ENCODE data around the gene PRPF6.

PRPF6 gene

GRCh38 chr20:64029293-64030117 lies 48.6 kb downstream of the PRPF6 start:
- Histone ChIP-seq H3K4me1 (ENCODE audit: control insufficient read depth, insufficient read depth, low read depth, low read length) (peaks cover under 1% of the 10 kb centered on the region), H2BK5ac (ENCODE audit: low read depth, low read length, poor library complexity, severe bottlenecking) (no peak overlapping the region), H2BK12ac (ENCODE audit: low read length in 2 of 2) (no peak overlapping the region), H2AFZ (ENCODE audit: low read depth, low read length) (no peak overlapping the region), H4K8ac (ENCODE audit: low read length) (no peak overlapping the region), H2BK120ac (ENCODE audit: low read depth, low read length) (no peak overlapping the region), H3K9me3 (ENCODE audit: control insufficient read depth, low read length) (no peaks in the 10 kb centered on the region), H3K18ac (ENCODE audit: low read depth in 1 of 2, low read length in 2 of 2) (no peak overlapping the region), H3K4me2 (ENCODE audit: low read length, poor library complexity, severe bottlenecking) (no peak overlapping the region), H3K4ac (ENCODE audit: low read depth in 1 of 2, low read length in 2 of 2) (no peak overlapping the region), H3K14ac (ENCODE audit: low read length in 2 of 2) (no peak overlapping the region), H3K79me1 (replicated peaks; ENCODE audit: low read length, poor library complexity, severe bottlenecking) (peaks cover 25% of the 10 kb centered on the region), H3K27ac (ENCODE audit: low read length, poor library complexity, severe bottlenecking) (no peak overlapping the region), H3K23ac (ENCODE audit: low read length in 2 of 2) (no peak overlapping the region), H3K9ac (ENCODE audit: low read length) (no peak overlapping the region), H2BK15ac (ENCODE audit: low read depth, poor library complexity, severe bottlenecking) (no peak overlapping the region), H3K4me3 (ENCODE audit: insufficient read depth in 1 of 2, low read depth in 1 of 2, low read length in 2 of 2) (no peak overlapping the region), H3K36me3 (ENCODE audit: control insufficient read depth in 1 of 2, insufficient read depth in 2 of 2, low read depth in 1 of 2, low read length in 2 of 2) (peaks cover 92% of the 10 kb centered on the region in 2 experiments), H3K27me3 (ENCODE audit: control insufficient read depth in 1 of 2, insufficient read depth in 1 of 2, low read length in 2 of 2) (no peaks in the 10 kb centered on the region), H2AK5ac (ENCODE audit: low read length, severe bottlenecking) (no peak overlapping the region), H4K91ac (ENCODE audit: low read length) (no peak overlapping the region)
- WGBS: 93% methylated on average over 38 of the region's 38 CpGs
- no peak for DNase-seq

- no peaks in the 10 kb centered on the region for H3K4me1 ChIP-seq (ENCODE audit: control insufficient read depth, insufficient read depth, low read depth, low read length)
- H2AK5ac ChIP-seq (ENCODE audit: low read length, severe bottlenecking): no peak overlapping the region
- no peak overlapping the region for H3K9ac ChIP-seq (ENCODE audit: low read length)
- peaks cover 16% of the 10 kb centered on the region for H3K79me1 ChIP-seq (replicated peaks; ENCODE audit: low read length, poor library complexity, severe bottlenecking)
- no peak overlapping the region for H4K91ac ChIP-seq (ENCODE audit: low read length)
- no peak overlapping the region for H2BK120ac ChIP-seq (ENCODE audit: low read depth, low read length)
- H2BK12ac ChIP-seq (ENCODE audit: low read length in 2 of 2): no peak overlapping the region
- H3K27me3 ChIP-seq (ENCODE audit: control insufficient read depth in 1 of 2, insufficient read depth in 1 of 2, low read length in 2 of 2): no peaks in the 10 kb centered on the region
- no peak overlapping the region for H3K4me2 ChIP-seq (ENCODE audit: low read length, poor library complexity, severe bottlenecking)
- no peak for DNase-seq
- no peak overlapping the region for H3K4me3 ChIP-seq (ENCODE audit: insufficient read depth in 1 of 2, low read depth in 1 of 2, low read length in 2 of 2)
- no peak overlapping the region for H3K14ac ChIP-seq (ENCODE audit: low read length in 2 of 2)
- H3K18ac ChIP-seq (ENCODE audit: low read depth in 1 of 2, low read length in 2 of 2): no peak overlapping the region
- no peak overlapping the region for H2AFZ ChIP-seq (ENCODE audit: low read depth, low read length)
- 94% methylated on average over 19 of the region's 20 CpGs for WGBS
- H3K9me3 ChIP-seq (ENCODE audit: control insufficient read depth, low read length): no peaks in the 10 kb centered on the region
- peaks cover 90 to 92% of the 10 kb centered on the region in 2 experiments for H3K36me3 ChIP-seq (ENCODE audit: control insufficient read depth in 1 of 2, insufficient read depth in 2 of 2, low read depth in 1 of 2, low read length in 2 of 2)
- H3K23ac ChIP-seq (ENCODE audit: low read length in 2 of 2): no peak overlapping the region
- H3K4ac ChIP-seq (ENCODE audit: low read depth in 1 of 2, low read length in 2 of 2): no peak overlapping the region
- H2BK15ac ChIP-seq (ENCODE audit: low read depth, poor library complexity, severe bottlenecking): no peak overlapping the region
- H2BK5ac ChIP-seq (ENCODE audit: low read depth, low read length, poor library complexity, severe bottlenecking): no peak overlapping the region
- H4K8ac ChIP-seq (ENCODE audit: low read length): no peak overlapping the region
- H3K27ac ChIP-seq (ENCODE audit: low read length, poor library complexity, severe bottlenecking): no peak overlapping the region
These were observed 49.6 kb downstream of the PRPF6 start for GRCh38 chr20:64030371-64031134.

- 95% methylated on average over 18 of the region's 19 CpGs for WGBS
These were observed 50.9 kb downstream of the PRPF6 start for GRCh38 chr20:64031822-64032314.

More at GRCh38 chr20:64031822-64032314, 50.9 kb downstream of the PRPF6 start:
- Histone ChIP-seq H3K9me3 (ENCODE audit: control insufficient read depth, low read length) (no peaks in the 10 kb centered on the region), H3K27ac (ENCODE audit: low read length, poor library complexity, severe bottlenecking) (no peak overlapping the region), H2BK5ac (ENCODE audit: low read depth, low read length, poor library complexity, severe bottlenecking) (no peak overlapping the region), H3K23ac (ENCODE audit: low read length in 2 of 2) (no peak overlapping the region), H2BK15ac (ENCODE audit: low read depth, poor library complexity, severe bottlenecking) (no peak overlapping the region), H2BK12ac (ENCODE audit: low read length in 2 of 2) (no peak overlapping the region), H3K36me3 (ENCODE audit: control insufficient read depth in 1 of 2, insufficient read depth in 2 of 2, low read depth in 1 of 2, low read length in 2 of 2) (peaks cover 79 to 87% of the 10 kb centered on the region in 2 experiments), H3K14ac (ENCODE audit: low read length in 2 of 2) (no peak overlapping the region), H3K4me1 (ENCODE audit: control insufficient read depth, insufficient read depth, low read depth, low read length) (peaks cover 10% of the 10 kb centered on the region), H3K4me2 (ENCODE audit: low read length, poor library complexity, severe bottlenecking) (no peak overlapping the region), H3K79me1 (replicated peaks; ENCODE audit: low read length, poor library complexity, severe bottlenecking) (peaks cover 15% of the 10 kb centered on the region), H3K27me3 (ENCODE audit: control insufficient read depth in 1 of 2, insufficient read depth in 1 of 2, low read length in 2 of 2) (peaks cover 0 to 7% of the 10 kb centered on the region in 2 experiments), H2AK5ac (ENCODE audit: low read length, severe bottlenecking) (no peak overlapping the region), H4K8ac (ENCODE audit: low read length) (no peak overlapping the region), H2BK120ac (ENCODE audit: low read depth, low read length) (no peak overlapping the region), H3K18ac (ENCODE audit: low read depth in 1 of 2, low read length in 2 of 2) (no peak overlapping the region), H4K91ac (ENCODE audit: low read length) (no peak overlapping the region), H3K9ac (ENCODE audit: low read length) (no peak overlapping the region), H2AFZ (ENCODE audit: low read depth, low read length) (no peak overlapping the region), H3K4me3 (ENCODE audit: insufficient read depth in 1 of 2, low read depth in 1 of 2, low read length in 2 of 2) (no peak overlapping the region), H3K4ac (ENCODE audit: low read depth in 1 of 2, low read length in 2 of 2) (no peak overlapping the region)
- no peak for DNase-seq

All from mesenchymal stem cell (in vitro differentiated cells and primary cell).